ENCODE measurements around the gene HSPG2. TPM values are rescaled to one million over a fixed set of nuclear protein-coding genes. Genes with fewer than 3 reads are reported as not detected.

Gene HSPG2
- total RNA-seq, 1 donor from 2014 or later = 656 TPM

DNA sequence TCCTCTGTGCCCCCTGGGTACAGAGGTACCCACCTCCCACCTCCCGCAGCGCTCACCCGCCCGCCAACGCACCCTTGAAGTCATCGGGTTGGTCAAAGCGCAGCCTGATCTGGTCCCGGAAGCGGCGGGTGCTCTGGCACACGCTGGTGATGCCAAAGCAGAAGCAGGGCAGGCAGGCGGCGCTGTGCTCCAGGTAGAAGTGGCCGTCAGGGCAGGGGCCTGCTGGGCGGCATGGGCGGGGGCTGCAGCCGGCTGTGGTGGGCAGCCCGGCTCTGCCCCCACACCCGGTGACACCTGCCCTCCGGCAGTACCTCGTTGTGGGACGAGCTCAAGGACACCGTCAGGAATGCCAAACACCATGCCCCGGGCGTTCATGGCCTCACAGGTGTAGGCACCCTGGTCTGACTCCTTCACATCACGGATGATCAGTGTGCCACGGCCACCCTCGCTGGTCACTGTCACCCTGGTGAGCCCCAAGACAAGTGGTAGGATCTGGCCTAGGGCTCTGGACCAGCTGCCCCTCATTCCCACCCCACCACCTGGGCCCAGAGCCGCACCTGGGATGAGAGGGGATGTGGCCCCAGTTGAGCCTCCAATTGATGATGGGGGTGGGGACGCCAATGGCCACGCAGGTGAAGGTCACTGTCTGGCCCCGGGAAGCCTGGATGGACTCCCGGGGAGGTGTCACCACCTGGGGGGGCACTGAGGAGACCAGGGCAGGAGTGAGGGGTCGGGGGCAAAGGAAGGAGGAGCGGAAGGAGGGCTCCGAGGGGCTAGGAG lies 52.5 kb downstream of the HSPG2 start:
- Mint-ChIP-seq H3K27ac (no peak overlapping the region), H3K4me1 (ENCODE audit: low read depth) (peaks cover 13% of the 10 kb centered on the region), H3K9me3 (ENCODE audit: low read depth) (no peaks in the 10 kb centered on the region), H3K4me3 (ENCODE audit: low read depth) (no peak overlapping the region), H3K27me3 (no peaks in the 10 kb centered on the region), H3K36me3 (ENCODE audit: insufficient read depth) (peaks cover 33% of the 10 kb centered on the region)
- no peak for DNase-seq (ENCODE audit: low spot score, unreplicated experiment)
- TF ChIP-seq, protein P1, sequence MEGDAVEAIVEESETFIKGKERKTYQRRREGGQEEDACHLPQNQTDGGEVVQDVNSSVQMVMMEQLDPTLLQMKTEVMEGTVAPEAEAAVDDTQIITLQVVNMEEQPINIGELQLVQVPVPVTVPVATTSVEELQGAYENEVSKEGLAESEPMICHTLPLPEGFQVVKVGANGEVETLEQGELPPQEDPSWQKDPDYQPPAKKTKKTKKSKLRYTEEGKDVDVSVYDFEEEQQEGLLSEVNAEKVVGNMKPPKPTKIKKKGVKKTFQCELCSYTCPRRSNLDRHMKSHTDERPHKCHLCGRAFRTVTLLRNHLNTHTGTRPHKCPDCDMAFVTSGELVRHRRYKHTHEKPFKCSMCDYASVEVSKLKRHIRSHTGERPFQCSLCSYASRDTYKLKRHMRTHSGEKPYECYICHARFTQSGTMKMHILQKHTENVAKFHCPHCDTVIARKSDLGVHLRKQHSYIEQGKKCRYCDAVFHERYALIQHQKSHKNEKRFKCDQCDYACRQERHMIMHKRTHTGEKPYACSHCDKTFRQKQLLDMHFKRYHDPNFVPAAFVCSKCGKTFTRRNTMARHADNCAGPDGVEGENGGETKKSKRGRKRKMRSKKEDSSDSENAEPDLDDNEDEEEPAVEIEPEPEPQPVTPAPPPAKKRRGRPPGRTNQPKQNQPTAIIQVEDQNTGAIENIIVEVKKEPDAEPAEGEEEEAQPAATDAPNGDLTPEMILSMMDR (IDR thresholded peaks at IDR 0.05; ENCODE audit: unreplicated experiment) = no peak

DNA sequence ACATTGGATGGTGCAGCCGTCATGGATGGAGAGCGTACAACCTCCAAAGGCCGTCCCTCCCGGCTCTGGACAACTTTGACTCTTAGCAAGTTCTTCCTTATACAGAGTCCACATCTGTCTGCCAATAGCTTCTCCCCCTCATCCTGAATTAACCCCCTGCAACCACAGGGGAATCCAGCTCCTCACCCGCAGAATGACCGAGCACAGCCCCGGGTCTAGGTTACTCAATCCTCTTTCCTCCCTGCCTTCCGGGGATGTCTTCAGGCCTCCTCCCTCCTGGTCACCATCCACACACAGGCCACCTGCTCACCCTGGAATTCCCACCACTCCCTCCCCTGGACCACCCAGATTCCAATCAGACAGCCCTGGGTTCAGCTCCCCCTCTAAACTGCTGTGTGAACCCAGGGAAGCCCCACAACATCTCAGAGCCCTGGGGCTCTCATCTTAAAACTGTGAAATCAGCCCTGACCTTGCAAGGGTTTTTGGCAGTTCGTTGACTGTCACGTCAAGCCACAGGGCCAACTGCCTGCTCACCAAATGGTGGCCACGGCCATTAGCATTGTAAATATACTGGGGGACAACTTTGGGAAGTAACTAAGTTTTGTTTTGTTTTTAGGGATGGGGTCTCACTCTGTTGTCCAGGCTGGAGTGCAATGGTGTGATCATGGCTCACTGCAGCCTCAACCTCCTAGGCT lies 54.2 kb downstream of the HSPG2 start:
- Mint-ChIP-seq H3K27ac (no peak overlapping the region), H3K9me3 (ENCODE audit: low read depth) (no peaks in the 10 kb centered on the region), H3K36me3 (ENCODE audit: insufficient read depth) (peaks cover 32% of the 10 kb centered on the region), H3K4me1 (ENCODE audit: low read depth) (peaks cover 13% of the 10 kb centered on the region), H3K4me3 (ENCODE audit: low read depth) (no peak overlapping the region), H3K27me3 (no peaks in the 10 kb centered on the region)
- TF ChIP-seq, protein P1 (IDR thresholded peaks at IDR 0.05; ENCODE audit: unreplicated experiment) = no peak
- no peak for DNase-seq (ENCODE audit: low spot score, unreplicated experiment)

DNA sequence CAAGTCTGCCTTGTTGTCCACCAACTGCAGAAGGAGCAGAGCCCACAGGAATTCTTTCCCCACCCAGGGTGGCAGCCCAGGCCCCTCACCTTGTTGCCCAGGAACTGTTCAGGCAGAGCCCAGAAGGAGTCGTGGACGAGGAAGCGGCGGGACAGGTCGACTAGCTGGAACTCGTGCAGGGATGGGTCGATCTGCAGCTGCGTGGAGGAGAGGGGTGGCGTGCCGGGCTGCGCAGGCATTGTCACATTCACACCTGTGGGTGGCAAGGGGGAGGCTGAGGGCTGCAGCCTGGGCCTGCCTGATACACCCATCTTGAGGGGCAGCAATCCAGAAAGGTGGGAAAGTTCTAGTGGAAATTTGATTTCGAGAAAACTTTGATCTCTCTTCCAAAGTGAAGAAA lies 55.9 kb downstream of the HSPG2 start:
- H3K4me3 Mint-ChIP-seq (ENCODE audit: low read depth) = no peak overlapping the region
- DNase-seq (ENCODE audit: low spot score, unreplicated experiment) = no peak
- no peaks in the 10 kb centered on the region for H3K27me3 Mint-ChIP-seq
- H3K4me1 Mint-ChIP-seq (ENCODE audit: low read depth) = peaks cover 1% of the 10 kb centered on the region
- H3K9me3 Mint-ChIP-seq (ENCODE audit: low read depth) = no peaks in the 10 kb centered on the region
- H3K27ac Mint-ChIP-seq = no peak overlapping the region
- TF ChIP-seq, protein P1 (IDR thresholded peaks at IDR 0.05; ENCODE audit: unreplicated experiment) = no peak
- H3K36me3 Mint-ChIP-seq (ENCODE audit: insufficient read depth) = peaks cover 28% of the 10 kb centered on the region

DNA sequence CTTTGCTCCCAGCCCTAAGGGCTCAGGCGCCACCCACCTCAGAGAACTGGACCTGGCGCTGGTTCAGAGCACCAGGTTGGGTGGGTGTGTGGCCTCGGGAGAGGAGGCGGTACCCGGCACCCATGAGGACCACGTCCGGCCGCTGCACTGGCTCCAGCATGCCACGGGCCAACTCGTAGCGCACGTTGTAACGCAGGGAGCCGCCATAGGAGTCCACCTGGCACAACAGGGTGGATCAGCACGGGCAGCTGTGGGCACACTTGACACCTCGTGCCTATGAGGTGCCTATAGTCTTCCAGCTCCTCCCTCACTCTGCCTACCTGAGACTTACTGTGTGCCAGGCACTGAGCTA lies 56.5 kb downstream of the HSPG2 start:
- Mint-ChIP-seq H3K27me3 (no peaks in the 10 kb centered on the region), H3K9me3 (ENCODE audit: low read depth) (no peaks in the 10 kb centered on the region), H3K27ac (no peak overlapping the region), H3K4me1 (ENCODE audit: low read depth) (no peaks in the 10 kb centered on the region), H3K36me3 (ENCODE audit: insufficient read depth) (peaks cover 24% of the 10 kb centered on the region), H3K4me3 (ENCODE audit: low read depth) (no peak overlapping the region)
- DNase-seq (ENCODE audit: low spot score, unreplicated experiment) = no peak
- TF ChIP-seq, protein P1 (IDR thresholded peaks at IDR 0.05; ENCODE audit: unreplicated experiment) = no peak

DNA sequence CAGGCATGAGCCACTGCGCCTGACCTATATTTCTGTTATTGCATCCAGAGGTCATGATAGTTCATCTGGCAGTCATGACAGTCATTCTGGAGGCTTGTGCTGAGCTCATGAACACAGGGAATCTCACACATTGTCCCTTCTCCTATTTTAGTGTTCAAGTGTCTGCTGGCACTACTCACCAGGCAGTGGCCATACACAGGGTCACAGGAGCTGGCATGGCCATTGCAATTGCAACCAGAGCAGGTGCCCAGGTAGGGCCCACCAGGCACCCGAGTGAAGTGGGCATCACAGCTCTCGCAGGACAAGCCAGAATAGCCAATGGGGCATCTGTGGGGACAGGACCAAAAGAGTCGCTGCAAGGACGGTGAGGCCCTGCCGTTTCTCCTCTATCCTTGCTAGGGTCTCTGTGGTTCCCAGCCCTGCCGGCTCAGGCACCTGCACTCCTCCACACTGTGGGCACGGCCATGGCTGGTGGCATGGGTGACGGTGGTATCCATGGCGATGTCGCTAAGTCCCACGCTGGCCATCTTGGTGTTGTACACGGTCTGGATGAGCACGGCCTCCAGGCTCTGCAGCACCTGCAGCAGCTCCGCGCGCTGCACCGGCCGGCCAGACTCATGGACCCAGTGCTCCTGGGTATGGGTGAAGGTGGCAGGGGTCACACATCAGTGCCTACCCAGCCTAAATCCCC lies 57.0 kb downstream of the HSPG2 start:
- H3K9me3 Mint-ChIP-seq (ENCODE audit: low read depth) = no peaks in the 10 kb centered on the region
- H3K27ac Mint-ChIP-seq = no peak overlapping the region
- H3K36me3 Mint-ChIP-seq (ENCODE audit: insufficient read depth) = peaks cover 20% of the 10 kb centered on the region
- H3K4me3 Mint-ChIP-seq (ENCODE audit: low read depth) = no peak overlapping the region
- no peaks in the 10 kb centered on the region for H3K27me3 Mint-ChIP-seq
- TF ChIP-seq, protein P1 (IDR thresholded peaks at IDR 0.05; ENCODE audit: unreplicated experiment) = no peak
- H3K4me1 Mint-ChIP-seq (ENCODE audit: low read depth) = no peaks in the 10 kb centered on the region
- no peak for DNase-seq (ENCODE audit: low spot score, unreplicated experiment)
